Activated CD4-positive, alpha-beta T cell treated with anti-CD3 and anti-CD28 coated beads, Interleukin-2, amount 50 U/mL, for 16 hours (primary cell): ENCODE data around the gene TFE3.
"Not testable (repeated sequence)": the region's sequence is repeated elsewhere in the genome, so short reads cannot be mapped to it uniquely, and the experiment has no call there.

Experiments used
- DNase-seq: peaks from one replicate; pipeline ENCODE4 v3.0.0-alpha.2; 2020

The TFE3 gene

DNA sequence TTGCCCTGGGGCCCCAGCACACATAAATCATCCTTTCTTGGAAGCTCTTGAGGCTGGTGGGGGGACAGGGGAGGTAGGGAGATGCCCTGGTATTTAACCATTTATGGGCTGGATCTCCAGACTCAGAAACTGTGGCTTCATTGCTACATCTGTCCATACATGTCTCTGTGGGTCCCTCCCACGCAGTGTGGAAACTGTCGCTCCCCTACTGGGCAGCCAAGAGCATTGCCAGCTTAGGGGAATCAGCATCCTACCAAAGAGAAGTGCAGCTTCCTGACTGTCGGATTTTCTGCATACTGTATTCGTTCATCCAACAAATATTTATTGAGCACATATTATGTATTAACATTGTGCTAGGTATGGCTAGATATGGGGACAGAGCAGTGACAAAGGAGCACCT is 44.8 kb downstream of the TFE3 start:
- no peak for DNase-seq

- DNase-seq: no peak
These were observed 45.3 kb downstream of the TFE3 start for GRCh38 chrX:48997865-48998264.

- no peak for DNase-seq
These were observed 45.7 kb downstream of the TFE3 start for GRCh38 chrX:48997455-48997854.

- DNase-seq: peak; percentile 27
These were observed 46.2 kb downstream of the TFE3 start for GRCh38 chrX:48996969-48997368.

- no peak for DNase-seq
These were observed 50.8 kb downstream of the TFE3 start for GRCh38 chrX:48992341-48992740.

GRCh38 chrX:48989483-48989882 is 53.7 kb downstream of the TFE3 start:
- no peak for DNase-seq

DNA sequence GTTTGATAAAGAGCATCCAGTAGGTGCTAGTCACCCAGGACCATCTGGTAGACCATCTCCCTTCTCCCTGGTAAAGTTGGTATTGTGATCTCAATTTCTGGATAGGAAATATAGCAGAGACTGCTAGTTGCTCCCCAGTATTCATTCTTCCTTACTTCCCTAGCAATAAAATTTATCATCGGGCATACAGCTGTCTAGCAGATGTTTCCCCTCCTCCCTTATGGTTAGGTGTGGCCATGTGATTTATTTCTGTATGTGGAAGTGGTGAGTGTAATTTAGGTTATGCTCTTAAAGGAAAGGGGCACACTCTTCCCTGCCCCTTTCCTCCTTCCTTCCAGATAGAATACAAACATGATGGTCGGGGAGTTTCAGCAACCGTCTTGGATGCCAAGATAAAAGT is 59.3 kb downstream of the TFE3 start:
- DNase-seq: no peak

DNA sequence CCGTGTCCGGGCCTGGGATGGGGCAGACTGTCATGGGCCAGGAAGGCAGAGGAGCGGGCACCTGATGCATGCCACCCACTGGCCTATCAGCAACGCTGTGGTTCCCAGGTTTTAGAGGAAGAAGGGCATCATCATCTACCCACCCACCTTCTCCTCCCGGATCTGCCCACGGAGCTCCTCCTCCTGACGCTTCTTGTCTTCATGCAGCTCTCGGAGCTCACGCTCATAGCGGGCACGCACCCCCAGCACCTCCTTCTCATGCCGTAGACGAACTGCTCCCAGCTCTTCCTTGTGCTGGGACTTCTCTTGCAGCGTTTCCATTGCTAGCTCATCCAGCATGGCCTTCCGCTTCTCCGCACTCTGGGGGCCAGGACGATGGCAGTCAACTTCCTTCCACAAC is 60.1 kb downstream of the TFE3 start:
- no peak for DNase-seq

- DNase-seq: no peak
These were observed 62.0 kb downstream of the TFE3 start for GRCh38 chrX:48981178-48981577.

GRCh38 chrX:48980341-48980740 is 62.8 kb downstream of the TFE3 start:
- DNase-seq: not testable (repeated sequence)
